Activated CD4-positive, alpha-beta T cell treated with anti-CD3 and anti-CD28 coated beads, Interleukin-2, amount 50 U/mL, for 1 hour (primary cell): ENCODE data around the gene CTCF.
"Not testable (repeated sequence)": the region's sequence is repeated elsewhere in the genome, so short reads cannot be mapped to it uniquely, and the experiment has no call there.

Source experiments
- DNase-seq: peaks from one replicate; pipeline ENCODE4 v3.0.0-alpha.2; 2020

Gene CTCF

GRCh38 chr16:67562526-67562917 lies at the start of gene CTCF:
CTCF (plus strand) TSS chr16:67562526; CDS start chr16:67610833, 48,307 bp downstream.
- peak; percentile 81 for DNase-seq

GRCh38 chr16:67513892-67514291 lies 48.4 kb upstream of the CTCF start:
- DNase-seq, result not testable (repeated sequence)

- peak; percentile 79 for DNase-seq
Observed at GRCh38 chr16:67514382-67514828, 47.9 kb upstream of the CTCF start.

- no peak for DNase-seq
Observed at GRCh38 chr16:67516296-67517154, 45.8 kb upstream of the CTCF start.

- no peak for DNase-seq
Observed at GRCh38 chr16:67517155-67517445, 45.2 kb upstream of the CTCF start.

- no peak for DNase-seq
Observed at GRCh38 chr16:67517661-67518423, 44.5 kb upstream of the CTCF start.

- DNase-seq, result no peak
Observed at GRCh38 chr16:67518676-67519075, 43.6 kb upstream of the CTCF start.

- DNase-seq, result no peak
Observed at GRCh38 chr16:67519242-67519641, 43.1 kb upstream of the CTCF start.

GRCh38 chr16:67521095-67521804 lies 41.1 kb upstream of the CTCF start:
- DNase-seq, result peak; percentile 99

GRCh38 chr16:67525176-67525860 lies 37.0 kb upstream of the CTCF start:
- DNase-seq, result no peak

- DNase-seq, result no peak
Observed at GRCh38 chr16:67526149-67526791, 36.1 kb upstream of the CTCF start.

GRCh38 chr16:67528222-67528869 lies 34.0 kb upstream of the CTCF start, which contains the start of gene RIPOR1:
RIPOR1 (plus strand) TSS chr16:67528829; CDS start chr16:67538447, 9,618 bp downstream.
- DNase-seq, result peak; percentile 44

GRCh38 chr16:67528870-67529581 lies 33.3 kb upstream of the CTCF start:
- DNase-seq, result peak; percentile 23

GRCh38 chr16:67529582-67530012 lies 32.7 kb upstream of the CTCF start:
- DNase-seq, result no peak

- no peak for DNase-seq
Observed at GRCh38 chr16:67530013-67530939, 32.0 kb upstream of the CTCF start.

- no peak for DNase-seq
Observed at GRCh38 chr16:67531247-67531646, 31.1 kb upstream of the CTCF start.

- DNase-seq, result no peak
Observed at GRCh38 chr16:67533024-67533560, 29.2 kb upstream of the CTCF start.

- DNase-seq, result not testable (repeated sequence)
Observed at GRCh38 chr16:67533987-67534386, 28.3 kb upstream of the CTCF start.

- DNase-seq, result no peak
Observed at GRCh38 chr16:67534431-67534830, 27.9 kb upstream of the CTCF start.
